Pancreas (tissue), 10 donors: ENCODE data around the gene AJUBA. TPM values are rescaled to one million over a fixed set of nuclear protein-coding genes. Genes with fewer than 3 reads are reported as not detected.

Experiments used
- ATAC-seq, 4 donors: fragments of 200-7000 bp; cut with Tn5 transposase; one replicate each; pipeline versions ENCODE4 v1.8.0 to v1.9.1; 2020; ENCODE audit warnings: mild to moderate bottlenecking in 4 of 4, moderate library complexity in 4 of 4
- DNase-seq, 6 donors: peaks; one replicate each; pipeline ENCODE4 v3.0.0-alpha.2; 2020
- FAIRE-seq: peaks from 2 replicates; lab custom pipeline; 2012; peaks lifted over from hg19 to GRCh38; lab: Jason Lieb, UNC
- H3K27ac ChIP-seq, 4 donors: fragments of 200-600 bp; sonication (generic); 1 replicate in 3 of 4; 2 replicates in 1 of 4; pipeline versions ENCODE4 v1.5.0 to v1.8.0; 2020
- H3K27me3 ChIP-seq, 4 donors: fragments of 200-600 bp; one replicate each; pipeline ENCODE4 v1.8.0; 2021
- H3K36me3 ChIP-seq, 3 donors: fragments of 200-600 bp; sonication (generic) in 1 of 3; one replicate each; pipeline versions ENCODE4 v1.5.0 to v1.8.0; 2020 to 2021
- H3K4me1 ChIP-seq, 3 donors: fragments of 200-600 bp; one replicate each; pipeline ENCODE4 v1.8.0; 2021
- H3K4me3 ChIP-seq, 4 donors: fragments of 200-600 bp; sonication (generic) in 2 of 4; one replicate each; pipeline versions ENCODE4 v1.5.0 to v1.8.0; 2020 to 2021
- H3K9me3 ChIP-seq, 4 donors: fragments of 200-600 bp; one replicate each; pipeline ENCODE4 v1.8.0; 2021
- CTCF ChIP-seq, 4 donors: fragments of 200-600 bp; sonication (generic) in 3 of 4; IDR thresholded peaks; one replicate each; pipeline versions ENCODE4 v1.5.0 to v1.8.0; 2021; ENCODE audit warnings: antibody characterized with exemption in 4 of 4
- WGBS, 2 donors: extraction: QIAGEN DNeasy Blood & Tissue Kit; methylation state at CpG; one replicate each; pipeline ENCODE4 v1.1.7; 2013; 5-methylcytosine and 5-hydroxymethylcytosine counted together
- intact Hi-C, 3 donors: fragments of 100-400 bp; cut with DNase I; formaldehyde crosslinking; loops; one replicate each; pipeline versions ENCODE4 v1.11.1 to v1.14.2; 2022
- polyA plus RNA-seq, 2 donors: library from polyadenylated mRNA; stranded (reverse); fragments of 200-250 nt; gene quantifications; one replicate each; pipeline ENCODE4 v1.2.3, GENCODE V29; 2013
- total RNA-seq, 6 donors: library from RNA; stranded (reverse); fragmentation: NEBNext Ultra II Directional in 4 of 6; extraction: Animal tissue kit (Norgen Biotek cat#: 25700) in 4 of 6; gene quantifications; one replicate each; pipeline versions ENCODE4 v1.2.1 to v1.2.4, GENCODE V29; 2021 to 2023
- donor health status: healthy with polysubstance abuse.
- donor health status: DM: no; HTN: no; CAD: no; lungs with moderate emphysema.
- donor health status: DM: no; HTN: no; CAD: no.
- donor health status: control.
- donor health status: control.
- donor health status: Bipolar disorder and iron deficiency.
- donor health status: DM: yes; HTN: yes; CAD: no.
- donor health status: DM: no; HTN: no; CAD: no.
- donor health status: DM: no; HTN: no; CAD: no.
- donor health status: DM: yes; HTN: yes; CAD: no.

Gene AJUBA
- total and polyA plus RNA-seq, 8 donors = 5.4 to 17.8 (median 9.1) TPM

DNA sequence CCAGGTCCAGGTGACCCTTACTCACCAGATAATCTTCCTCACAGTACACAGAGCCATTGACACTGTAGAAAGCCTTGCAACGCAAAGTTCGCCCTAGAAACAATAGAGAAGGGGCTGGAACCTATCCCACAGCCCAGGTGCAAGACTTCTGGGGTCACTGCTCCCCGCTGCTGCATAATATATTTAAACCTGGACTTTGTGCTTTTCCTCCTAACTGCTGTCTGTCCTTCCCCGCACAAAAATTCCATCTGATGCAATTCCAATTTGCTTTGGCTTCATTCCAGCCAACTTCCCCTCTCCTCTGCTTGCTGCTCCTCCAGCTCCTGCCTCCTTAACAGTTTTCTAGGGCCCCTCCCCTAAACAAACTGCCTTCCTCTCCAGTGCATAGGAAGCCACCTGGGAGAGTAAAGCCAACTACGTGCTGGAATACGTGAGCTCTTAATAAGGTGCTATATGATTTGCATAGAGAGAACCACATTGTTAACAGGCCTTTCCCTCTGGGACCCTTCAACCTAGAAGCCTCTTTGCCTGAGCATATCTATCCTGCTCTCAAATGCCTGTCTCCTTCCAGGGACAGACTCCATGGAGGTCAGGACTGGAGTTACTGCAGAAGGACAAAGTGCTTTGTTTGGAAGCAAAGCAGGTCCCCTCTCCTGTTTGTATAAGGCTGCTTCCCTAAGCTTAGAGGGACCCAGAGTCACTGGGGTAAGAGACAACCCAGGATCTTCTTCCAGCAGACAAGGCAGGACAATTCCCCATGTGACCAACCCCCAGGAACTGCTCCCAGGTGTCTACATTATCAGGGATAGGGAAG, 5.5 kb downstream of the AJUBA start:
- intact Hi-C loops = loop anchor here in 1 of 3 donors (10.0 kb wide), 1 partner anchor 102 kb away; the partner anchor contains the start of gene LRP10
- Histone ChIP-seq H3K27ac (peak overlapping the region; percentile 70 to 79 (median 78)), H3K4me3 (no peak overlapping the region), H3K9me3 (no peaks in the 10 kb centered on the region), H3K4me1 (peaks cover 23 to 32% (median 29%) of the 10 kb centered on the region in 3 donors), H3K36me3 (no peaks in the 10 kb centered on the region), H3K27me3 (no peaks in the 10 kb centered on the region)
- DNase-seq = peak in 2 of 6 donors; percentile 45 to 59
- WGBS, 2 donors = 11% methylated on average over 6 of the region's 6 CpGs
- peak; percentile 14 to 35 (median 22) for ATAC-seq
- TF ChIP-seq CTCF (IDR thresholded peaks at IDR 0.05) = no peak
- FAIRE-seq = no peak

DNA sequence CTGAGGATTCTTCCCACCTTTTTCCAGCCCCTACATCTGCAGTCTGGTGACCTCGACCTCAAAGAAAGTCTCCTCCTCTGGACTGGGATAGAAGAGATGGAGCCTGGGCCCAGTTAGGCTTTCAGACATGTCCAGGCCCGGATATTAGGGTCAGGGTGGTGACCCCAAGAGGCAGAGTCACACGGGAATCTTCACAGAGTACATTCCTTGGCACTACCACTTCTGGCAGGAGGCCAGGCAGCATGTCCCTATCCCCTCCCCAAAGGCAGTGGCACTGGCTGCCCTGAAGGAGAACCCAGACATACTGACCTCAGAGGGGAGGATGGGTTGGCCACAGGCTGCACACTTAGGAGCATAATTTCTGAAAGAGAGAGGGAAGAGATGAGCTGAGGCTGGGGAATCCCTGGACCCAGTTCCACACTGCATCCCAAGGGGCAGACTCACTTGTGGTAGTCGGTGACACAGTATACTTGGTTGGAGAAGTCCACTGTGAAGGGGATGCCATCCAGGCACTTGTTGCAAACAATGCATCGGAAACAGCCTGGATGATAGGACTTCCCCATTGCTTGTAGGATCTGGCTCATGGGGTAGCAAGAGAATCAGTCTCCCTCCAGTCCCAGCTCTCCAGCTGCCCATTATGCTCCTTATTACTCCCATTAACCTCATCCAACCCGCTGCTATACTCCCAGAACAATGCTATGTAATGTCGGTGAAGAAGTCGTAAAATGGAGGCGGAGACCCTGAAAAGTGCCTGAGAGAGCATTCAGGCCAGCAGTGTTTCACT, 7.6 kb downstream of the AJUBA start:
- FAIRE-seq = no peak
- TF ChIP-seq CTCF (IDR thresholded peaks at IDR 0.05) = no peak
- no peak overlapping the region for H3K27ac ChIP-seq
- H3K9me3 ChIP-seq = no peaks in the 10 kb centered on the region
- H3K4me1 ChIP-seq = peaks cover 23 to 27% (median 23%) of the 10 kb centered on the region in 3 donors
- no peak overlapping the region for H3K4me3 ChIP-seq
- intact Hi-C loops = loop anchor here in 1 of 3 donors (10.0 kb wide), 1 partner anchor 100 kb away; the partner anchor contains the start of gene LRP10
- no peaks in the 10 kb centered on the region for H3K36me3 ChIP-seq
- no peak for DNase-seq
- 65 to 70% methylated on average over 9 of the region's 9 CpGs for WGBS, 2 donors
- H3K27me3 ChIP-seq = no peaks in the 10 kb centered on the region
- no peak for ATAC-seq

DNA sequence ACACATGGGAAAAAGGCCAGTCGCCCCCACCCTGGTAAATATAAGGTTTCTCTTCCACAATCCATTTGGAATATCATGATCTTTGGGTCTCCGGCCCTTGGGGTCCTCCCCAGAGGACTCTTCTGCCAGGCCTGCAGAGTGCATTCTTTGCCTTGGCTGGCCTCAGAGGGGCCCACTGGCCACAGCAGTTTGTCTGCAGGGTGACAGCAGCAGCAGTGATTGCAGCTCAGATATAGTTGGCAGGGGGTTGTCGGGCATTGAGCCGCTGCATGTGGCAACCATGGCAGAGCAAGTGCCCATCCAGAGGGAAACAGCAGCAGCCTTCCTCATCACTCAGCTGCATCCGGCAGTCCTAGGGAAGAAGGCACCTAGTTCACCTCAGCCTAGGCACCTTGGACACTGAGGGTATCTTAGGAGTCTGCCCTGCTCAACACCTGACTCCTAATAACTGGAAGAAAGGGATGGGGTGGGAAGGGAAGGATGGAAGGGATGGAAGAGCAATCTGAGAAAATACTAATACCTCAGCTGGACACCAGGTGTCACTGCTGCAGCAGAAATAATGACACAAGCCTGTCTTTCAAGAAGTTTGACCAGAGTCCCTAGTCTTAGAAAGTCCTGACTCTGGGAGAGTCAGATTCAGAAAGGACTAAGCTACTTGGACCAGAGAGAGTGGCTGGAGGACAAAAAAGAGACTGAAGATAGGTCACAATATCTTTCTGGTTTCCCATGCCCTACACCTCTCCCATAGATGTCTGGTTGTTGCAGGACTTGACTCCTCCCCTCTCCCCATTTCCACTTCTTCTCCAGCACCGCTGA, 8.9 kb downstream of the AJUBA start:
- Histone ChIP-seq H3K36me3 (no peaks in the 10 kb centered on the region), H3K27ac (no peak overlapping the region), H3K27me3 (no peaks in the 10 kb centered on the region), H3K9me3 (no peaks in the 10 kb centered on the region), H3K4me1 (peaks cover 18 to 23% (median 22%) of the 10 kb centered on the region in 3 donors), H3K4me3 (no peak overlapping the region)
- peak in 1 of 6 donors; percentile 61 for DNase-seq
- FAIRE-seq = no peak
- TF ChIP-seq CTCF (IDR thresholded peaks at IDR 0.05) = peak; percentile 34 to 55 (median 46)
- 66 to 70% methylated on average over 6 of the region's 6 CpGs for WGBS, 2 donors
- intact Hi-C loops = loop anchor here in 1 of 3 donors (10.0 kb wide), 1 partner anchor 99 kb away; the partner anchor contains the start of gene LRP10
- peak; percentile 22 to 66 (median 58) for ATAC-seq

DNA sequence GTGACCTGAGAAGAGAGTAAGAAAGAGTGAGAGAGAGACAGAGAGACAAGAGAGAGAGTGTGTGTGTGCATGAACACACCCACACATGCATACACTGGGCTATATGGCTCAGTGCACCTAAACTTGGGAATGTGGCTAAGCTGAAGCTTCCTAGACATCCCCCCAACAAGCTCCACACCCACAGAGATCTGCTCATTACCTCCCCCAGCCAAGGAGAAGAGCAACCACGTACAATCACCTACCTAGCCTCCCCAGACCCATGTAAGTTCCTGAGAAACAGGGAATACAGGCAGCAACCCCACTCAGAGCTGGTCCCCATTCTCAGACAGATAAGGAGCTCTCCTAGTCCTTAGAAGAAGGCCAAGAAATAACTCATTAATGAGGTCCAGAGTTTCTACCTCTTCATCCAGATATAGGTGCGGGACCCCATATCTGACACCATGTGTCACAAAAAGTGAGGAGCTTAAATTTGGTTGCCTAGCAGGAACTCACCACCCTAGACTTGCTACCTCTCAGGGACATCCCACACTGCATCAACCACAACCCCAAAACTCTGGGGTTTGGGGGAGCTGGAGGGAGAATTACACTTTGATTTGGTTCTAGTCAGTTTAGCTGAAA, 9.9 kb downstream of the AJUBA start:
- FAIRE-seq (no peak), DNase-seq (no peak), ATAC-seq (no peak)
- Histone ChIP-seq H3K36me3 (no peaks in the 10 kb centered on the region), H3K27me3 (no peaks in the 10 kb centered on the region), H3K9me3 (no peaks in the 10 kb centered on the region), H3K4me1 (peaks cover 8 to 16% (median 12%) of the 10 kb centered on the region in 3 donors), H3K4me3 (no peak overlapping the region), H3K27ac (no peak overlapping the region)
- WGBS, 2 donors = 86 to 97% methylated on average over 2 of the region's 2 CpGs
- no peak for TF ChIP-seq CTCF (IDR thresholded peaks at IDR 0.05)
- intact Hi-C loops = loop anchor here in 1 of 3 donors (10.0 kb wide), 1 partner anchor 98 kb away; the partner anchor contains the start of gene LRP10
